ENCODE measurements around the gene KCNQ1.

DNA sequence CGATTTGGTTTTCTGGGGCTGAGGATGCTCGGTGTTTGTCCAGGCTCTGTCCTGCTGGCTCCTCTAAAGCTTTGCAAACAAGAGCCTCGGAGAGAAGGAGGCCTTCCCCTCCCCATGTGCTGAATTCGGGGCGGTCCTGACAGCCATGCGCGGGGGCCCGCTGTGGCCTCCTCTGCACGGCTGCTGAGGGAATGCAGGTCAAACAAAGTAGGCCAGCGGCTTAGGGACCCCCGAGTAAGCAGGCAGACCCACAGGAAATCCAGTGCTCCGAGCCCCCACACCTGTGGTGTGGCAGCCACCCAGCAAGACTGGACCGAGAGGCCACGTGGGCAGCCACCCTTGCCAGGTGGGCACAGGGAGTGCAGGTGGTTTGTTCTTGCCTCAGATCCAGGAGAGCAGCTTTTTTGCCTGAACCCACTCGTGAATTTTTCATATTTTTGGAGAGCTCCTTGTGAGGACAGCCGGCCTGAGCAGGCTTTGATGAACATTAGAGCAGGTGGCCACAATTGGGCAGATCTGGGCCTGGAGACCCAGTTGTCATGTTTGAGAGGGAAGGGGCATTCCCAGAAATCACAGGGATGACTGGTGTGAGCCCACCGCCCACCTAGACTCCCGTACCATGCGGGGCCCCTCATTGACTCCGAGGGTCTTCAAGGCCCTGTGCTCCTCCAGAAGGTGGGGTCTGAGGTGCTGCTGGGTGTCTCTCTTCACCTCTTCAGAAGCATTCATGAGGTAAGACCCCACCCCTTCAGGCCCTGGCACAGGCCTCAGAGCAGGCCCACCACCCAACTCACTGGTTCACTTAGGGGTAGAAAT is 298.0 kb downstream of the KCNQ1 start:
- TF ChIP-seq, protein P1, sequence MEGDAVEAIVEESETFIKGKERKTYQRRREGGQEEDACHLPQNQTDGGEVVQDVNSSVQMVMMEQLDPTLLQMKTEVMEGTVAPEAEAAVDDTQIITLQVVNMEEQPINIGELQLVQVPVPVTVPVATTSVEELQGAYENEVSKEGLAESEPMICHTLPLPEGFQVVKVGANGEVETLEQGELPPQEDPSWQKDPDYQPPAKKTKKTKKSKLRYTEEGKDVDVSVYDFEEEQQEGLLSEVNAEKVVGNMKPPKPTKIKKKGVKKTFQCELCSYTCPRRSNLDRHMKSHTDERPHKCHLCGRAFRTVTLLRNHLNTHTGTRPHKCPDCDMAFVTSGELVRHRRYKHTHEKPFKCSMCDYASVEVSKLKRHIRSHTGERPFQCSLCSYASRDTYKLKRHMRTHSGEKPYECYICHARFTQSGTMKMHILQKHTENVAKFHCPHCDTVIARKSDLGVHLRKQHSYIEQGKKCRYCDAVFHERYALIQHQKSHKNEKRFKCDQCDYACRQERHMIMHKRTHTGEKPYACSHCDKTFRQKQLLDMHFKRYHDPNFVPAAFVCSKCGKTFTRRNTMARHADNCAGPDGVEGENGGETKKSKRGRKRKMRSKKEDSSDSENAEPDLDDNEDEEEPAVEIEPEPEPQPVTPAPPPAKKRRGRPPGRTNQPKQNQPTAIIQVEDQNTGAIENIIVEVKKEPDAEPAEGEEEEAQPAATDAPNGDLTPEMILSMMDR (IDR thresholded peaks at IDR 0.05): no peak
- no peak for TF ChIP-seq POLR2A (IDR thresholded peaks at IDR 0.05)

Data from body of pancreas (tissue), 4 donors.